Activated CD8-positive, alpha-beta memory T cell treated with anti-CD3 and anti-CD28 coated beads for 1 hour (primary cell): Measurements from ENCODE around the gene FAM13A.

Experiments
- DNase-seq, 2 donors: peaks; one replicate each; pipeline ENCODE4 v3.0.0-alpha.2; 2020; ENCODE audit warnings: low read depth in 1 of 2; ENCODE audit errors: extremely low read depth in 1 of 2

The FAM13A gene

DNA sequence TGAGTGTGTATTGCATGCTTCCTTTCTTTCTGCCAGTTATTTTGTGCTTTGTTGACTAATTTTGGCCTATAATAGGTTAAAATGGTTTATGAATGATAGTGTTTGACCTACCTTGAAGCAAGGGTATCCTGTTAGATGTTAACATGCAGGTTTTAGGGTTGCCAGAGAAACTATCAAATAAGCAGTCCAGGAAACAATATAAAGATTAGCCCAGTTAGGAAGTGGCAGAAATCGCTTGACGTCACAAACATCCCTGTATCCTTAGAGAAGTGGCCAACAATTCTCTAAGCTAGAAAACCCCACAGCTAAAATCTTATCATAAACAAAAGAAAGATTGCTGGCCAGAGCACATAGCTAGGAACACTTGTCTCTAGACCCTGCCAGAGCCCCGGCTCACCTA is 363.2 kb downstream of the FAM13A start:
- no peak for DNase-seq

DNA sequence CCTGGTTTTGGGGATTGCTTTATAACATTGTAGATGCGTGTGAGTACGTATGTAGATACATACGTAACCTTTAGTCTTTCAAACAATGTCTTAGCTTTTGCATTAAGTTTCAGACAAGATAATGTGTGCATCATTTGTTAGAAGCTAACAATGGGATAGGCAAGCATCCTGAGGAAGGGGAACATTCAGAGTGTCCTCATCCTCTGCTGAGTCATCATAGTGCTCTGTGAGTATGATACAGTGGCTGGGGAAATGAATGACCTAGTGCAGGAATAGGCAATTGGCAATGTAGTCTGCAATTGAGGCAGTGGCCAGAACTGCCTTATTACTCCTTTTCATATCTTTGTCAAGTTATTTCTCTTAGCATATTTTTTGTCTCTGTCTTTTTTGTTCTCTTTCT is 366.6 kb downstream of the FAM13A start:
- DNase-seq = no peak

DNA sequence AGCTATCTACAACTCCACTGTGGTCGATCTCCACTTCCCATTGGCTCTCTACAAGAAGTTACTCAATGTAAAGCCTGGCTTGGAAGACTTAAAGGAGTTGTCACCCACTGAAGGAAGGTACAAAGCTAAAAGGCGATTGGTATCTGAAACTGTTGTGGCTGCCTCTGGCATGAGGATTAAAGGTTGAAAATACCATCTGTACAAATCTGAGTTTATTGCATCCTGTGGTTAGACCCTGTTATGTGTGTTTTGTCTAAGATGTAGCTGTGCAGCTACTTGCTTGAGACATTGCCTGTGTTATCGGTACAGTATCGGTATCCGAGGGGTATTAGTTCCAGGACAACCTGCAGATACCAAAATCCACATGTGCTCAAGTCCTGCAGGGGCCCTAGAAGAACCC is 375.8 kb downstream of the FAM13A start:
- no peak for DNase-seq
